Thyroid gland (tissue), 4 donors: ENCODE results near the gene ARSA.

Experiments
- CTCF ChIP-seq, 6 experiments: fragments of 200-600 bp in 3 of 6; fragments of 450-650 bp in 3 of 6; sonication (generic) in 3 of 6; IDR thresholded peaks; one replicate each; pipeline ENCODE4 v1.5.1; 2016 to 2019; ENCODE audit warnings: antibody characterized with exemption in 6 of 6, mild to moderate bottlenecking in 2 of 6, inconsistent platforms in 1 of 6, moderate library complexity in 1 of 6
- POLR2A ChIP-seq, 2 donors: fragments of 450-650 bp; IDR thresholded peaks; one replicate each; pipeline ENCODE4 v1.6.1; 2017; ENCODE audit warnings: antibody characterized with exemption in 2 of 2, mild to moderate bottlenecking in 2 of 2, moderate library complexity in 1 of 2

DNA sequence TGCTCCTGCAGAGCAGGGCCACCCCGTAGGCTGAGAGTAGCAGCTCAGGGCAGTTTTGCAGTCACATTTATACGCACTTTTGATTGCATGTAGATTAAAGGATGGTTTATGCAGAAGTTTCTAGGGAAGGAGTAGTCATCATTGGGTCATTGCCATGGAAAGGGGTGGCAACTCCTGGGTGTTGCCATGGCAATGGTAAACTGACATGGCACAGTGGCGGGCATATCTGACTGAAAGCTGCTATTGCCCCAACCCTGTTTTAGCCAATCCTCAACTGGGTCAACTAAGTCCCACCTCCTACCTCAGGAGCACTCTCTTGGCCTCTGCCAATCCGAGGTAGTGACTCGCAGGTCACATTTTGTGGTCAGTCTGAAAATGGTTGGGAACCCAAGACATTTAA lies 2.4 kb upstream of the ARSA start:
- TF ChIP-seq CTCF (IDR thresholded peaks at IDR 0.05) (no peak), POLR2A (IDR thresholded peaks at IDR 0.05) (no peak)
